AG09309 (cell line): ENCODE measurements around the gene SPRR2E.
"Not testable (repeated sequence)": the region's sequence is repeated elsewhere in the genome, so short reads cannot be mapped to it uniquely, and the experiment has no call there.

Source experiments
- DNase-seq: peaks from one replicate; pipeline ENCODE4 v3.0.0-alpha.2; 2010; ENCODE audit warnings: low read depth
- H3K4me3 ChIP-seq: 2 replicates; pipeline ENCODE4 v1.5.1; 2011; ENCODE audit warnings: mild to moderate bottlenecking, low read depth, low read length, moderate library complexity; ENCODE audit not compliant: control insufficient read depth
- TF ChIP-seq, protein P1 (sequence below): IDR thresholded peaks from 2 replicates; pipeline ENCODE4 v1.5.1; 2011; ENCODE audit warnings: mild to moderate bottlenecking, low read depth, low read length, inconsistent platforms; ENCODE audit not compliant: insufficient read depth, control insufficient read depth; ENCODE audit errors: missing control alignments

Gene SPRR2E

DNA sequence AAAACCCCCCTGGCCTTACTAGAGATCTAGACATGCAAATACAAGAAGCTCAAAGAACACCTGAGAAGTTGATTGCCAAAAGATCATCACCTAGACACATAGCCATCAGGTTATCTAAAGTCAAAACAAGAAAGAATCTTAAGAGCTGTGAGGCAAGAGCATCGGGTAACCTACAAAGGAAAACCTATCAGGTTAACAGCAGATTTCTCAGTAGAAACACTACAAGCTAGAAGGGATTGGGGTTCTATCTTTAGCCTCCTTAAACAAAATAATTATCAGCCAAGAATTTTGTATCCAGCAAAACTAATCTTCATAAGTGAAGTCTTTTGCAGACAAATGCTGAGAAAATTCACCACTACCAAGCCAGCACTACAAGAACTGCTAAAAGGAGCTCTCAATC is 31.2 kb upstream of the SPRR2E start:
- TF ChIP-seq, protein P1, sequence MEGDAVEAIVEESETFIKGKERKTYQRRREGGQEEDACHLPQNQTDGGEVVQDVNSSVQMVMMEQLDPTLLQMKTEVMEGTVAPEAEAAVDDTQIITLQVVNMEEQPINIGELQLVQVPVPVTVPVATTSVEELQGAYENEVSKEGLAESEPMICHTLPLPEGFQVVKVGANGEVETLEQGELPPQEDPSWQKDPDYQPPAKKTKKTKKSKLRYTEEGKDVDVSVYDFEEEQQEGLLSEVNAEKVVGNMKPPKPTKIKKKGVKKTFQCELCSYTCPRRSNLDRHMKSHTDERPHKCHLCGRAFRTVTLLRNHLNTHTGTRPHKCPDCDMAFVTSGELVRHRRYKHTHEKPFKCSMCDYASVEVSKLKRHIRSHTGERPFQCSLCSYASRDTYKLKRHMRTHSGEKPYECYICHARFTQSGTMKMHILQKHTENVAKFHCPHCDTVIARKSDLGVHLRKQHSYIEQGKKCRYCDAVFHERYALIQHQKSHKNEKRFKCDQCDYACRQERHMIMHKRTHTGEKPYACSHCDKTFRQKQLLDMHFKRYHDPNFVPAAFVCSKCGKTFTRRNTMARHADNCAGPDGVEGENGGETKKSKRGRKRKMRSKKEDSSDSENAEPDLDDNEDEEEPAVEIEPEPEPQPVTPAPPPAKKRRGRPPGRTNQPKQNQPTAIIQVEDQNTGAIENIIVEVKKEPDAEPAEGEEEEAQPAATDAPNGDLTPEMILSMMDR = no peak
- no peak overlapping the region for H3K4me3 ChIP-seq
- DNase-seq = no peak

DNA sequence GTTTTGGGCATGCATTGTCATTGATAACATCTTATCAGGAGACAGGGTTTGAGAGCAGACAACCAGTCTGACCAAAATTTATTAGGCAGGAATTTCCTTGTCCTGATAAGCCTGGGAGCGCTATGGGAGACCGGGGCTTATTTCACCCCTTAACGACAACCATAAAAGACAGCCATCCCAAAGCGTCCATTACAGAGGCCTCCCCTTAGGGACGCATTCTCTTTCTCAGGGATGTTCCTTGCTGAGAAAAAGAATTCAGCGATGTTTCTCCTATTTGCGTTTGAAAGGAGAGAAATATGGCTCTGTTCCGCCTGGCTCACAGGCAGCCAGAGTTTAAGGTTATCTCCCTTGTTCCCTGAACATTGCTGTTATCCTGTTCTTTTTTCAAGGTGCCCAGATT is 29.5 kb upstream of the SPRR2E start:
- DNase-seq, H3K4me3 ChIP-seq: not testable (repeated sequence)

DNA sequence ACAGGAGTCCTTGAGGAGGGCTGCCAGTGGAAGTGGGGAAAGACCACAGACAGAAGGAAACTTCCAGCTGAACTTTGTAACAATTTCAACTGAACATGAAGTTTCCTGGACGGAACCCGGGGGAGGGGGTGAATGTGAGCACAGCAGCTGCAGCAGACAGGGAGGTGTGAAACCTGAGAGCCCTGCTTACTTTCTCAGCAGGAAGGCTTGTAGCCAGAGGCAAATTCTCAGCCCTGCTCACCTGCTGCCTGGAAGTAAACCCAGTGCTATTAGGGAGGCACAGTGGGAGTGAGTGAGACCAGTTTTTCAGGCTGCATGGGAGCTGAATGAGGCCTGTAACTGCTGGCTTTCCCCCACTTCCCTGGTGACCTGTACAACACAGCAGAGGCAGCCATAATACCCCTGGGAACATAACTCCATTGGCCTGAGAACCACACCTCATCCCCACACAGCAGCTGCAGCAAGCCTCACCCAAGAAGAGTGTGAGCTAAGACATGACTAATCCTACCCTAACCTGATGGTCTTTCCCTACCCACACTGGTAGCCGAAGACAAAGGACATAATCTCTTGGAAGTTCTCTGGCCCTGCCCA is 28.6 kb upstream of the SPRR2E start:
- TF ChIP-seq, protein P1 = no peak
- H3K4me3 ChIP-seq = no peak overlapping the region
- no peak for DNase-seq

DNA sequence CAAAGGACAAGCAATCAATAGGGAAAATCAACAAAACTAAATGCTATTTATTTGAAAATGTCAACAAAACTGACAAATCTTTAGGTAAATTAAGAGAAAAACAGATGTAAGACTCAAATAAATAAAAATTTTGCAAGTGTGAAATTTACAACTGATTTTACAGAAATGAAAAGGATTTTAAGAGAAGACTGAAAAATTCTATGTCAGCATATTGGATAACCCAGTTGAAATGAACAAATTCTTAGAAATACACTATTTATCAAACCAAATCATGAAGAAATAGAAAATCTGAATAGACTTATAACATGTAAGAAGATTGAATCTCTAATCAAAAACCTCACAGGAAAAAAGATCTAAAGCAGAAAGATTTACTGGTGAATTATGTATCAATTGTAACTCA is 26.6 kb upstream of the SPRR2E start:
- H3K4me3 ChIP-seq = no peak overlapping the region
- TF ChIP-seq, protein P1 = no peak
- DNase-seq = no peak

DNA sequence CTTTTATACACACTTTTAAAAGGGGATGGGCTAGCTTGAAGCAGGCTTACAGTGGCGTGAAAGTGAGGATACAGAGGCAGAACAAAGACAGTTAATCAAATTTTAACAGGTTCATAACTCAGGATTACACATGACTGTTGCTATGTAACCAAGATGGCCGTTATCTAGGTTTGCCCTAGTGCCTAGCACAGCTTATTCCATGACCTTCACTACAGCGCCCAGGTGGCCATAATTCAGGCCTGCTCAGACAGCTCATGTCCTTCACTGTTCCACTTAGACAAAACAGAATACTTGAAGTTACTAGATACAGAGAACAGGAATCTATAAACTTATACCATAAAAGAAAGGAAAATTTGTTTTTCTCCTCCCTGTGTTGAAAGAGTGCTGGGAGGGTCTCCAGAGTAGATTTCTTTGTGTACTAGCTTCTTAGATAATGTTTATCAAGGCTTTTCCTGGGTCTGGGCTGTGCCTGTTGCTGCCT is 25.2 kb upstream of the SPRR2E start:
- H3K4me3 ChIP-seq = no peak overlapping the region
- TF ChIP-seq, protein P1 = no peak
- DNase-seq = no peak

DNA sequence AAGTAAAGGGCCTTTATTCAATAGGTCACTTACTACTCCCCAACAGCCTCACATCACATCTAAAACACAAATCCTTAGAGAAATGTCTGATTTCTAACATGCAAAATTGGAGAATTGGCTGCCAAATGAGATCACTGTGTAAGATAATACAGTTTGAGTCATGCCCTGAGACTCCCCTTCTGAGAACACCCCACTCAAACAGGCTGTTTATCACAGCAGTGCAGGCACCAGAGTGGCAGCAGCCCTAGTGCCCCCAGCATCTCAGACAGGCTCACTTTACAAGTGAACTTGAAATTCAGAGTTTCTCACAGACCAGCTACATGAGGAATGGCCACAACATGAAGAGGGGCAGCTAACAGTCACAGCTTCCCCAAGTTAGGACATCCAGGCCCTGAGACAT is 20.9 kb upstream of the SPRR2E start:
- not testable (repeated sequence) for DNase-seq, H3K4me3 ChIP-seq

DNA sequence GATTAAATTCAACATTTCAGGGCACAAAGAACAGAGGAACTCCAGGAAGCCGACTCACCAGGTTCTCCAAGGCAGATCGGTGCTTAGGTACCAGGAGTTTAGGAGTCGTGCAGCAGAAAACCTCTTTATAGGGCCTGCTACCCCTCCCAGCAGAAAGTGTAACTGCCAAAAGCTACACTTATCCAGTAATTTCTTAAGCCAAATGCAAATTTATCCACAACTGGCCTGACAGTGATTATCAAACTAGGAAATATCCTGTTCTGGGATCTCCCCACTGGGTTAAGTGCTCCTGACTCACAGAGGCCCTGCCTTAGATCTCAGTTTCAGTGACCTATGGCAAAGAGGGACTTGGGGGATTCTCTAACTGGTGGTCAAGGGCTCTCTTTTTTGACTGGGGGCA is 19.1 kb upstream of the SPRR2E start, which contains the start of gene SPRR2F:
Gene SPRR2F, minus strand, starts transcription at position 101 of the 400 bp plus-strand sequence. CDS start 783 bp downstream, outside the sequence.
- no peak within 1 kb of the TSS for H3K4me3 ChIP-seq
- TF ChIP-seq, protein P1 = no peak

DNA sequence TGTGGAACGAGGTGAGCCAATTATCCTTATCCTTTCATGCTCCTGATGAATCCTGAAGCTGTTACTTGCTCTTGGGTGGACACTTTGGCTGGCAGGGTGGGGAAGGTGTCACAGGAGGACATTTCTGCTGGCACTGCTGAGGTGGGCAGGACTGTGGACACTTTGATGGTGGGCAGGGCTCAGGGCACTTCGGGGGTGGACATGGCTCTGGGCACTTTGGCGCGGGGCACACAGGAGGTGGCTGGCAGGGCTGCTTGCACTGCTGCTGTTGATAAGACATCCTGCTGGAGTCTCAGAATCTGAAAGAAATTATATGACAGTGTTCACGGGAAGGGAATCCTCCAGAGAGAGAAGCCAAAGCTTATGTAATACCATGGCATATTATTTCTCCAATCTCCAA is 18.1 kb upstream of the SPRR2E start:
- H3K4me3 ChIP-seq, DNase-seq: not testable (repeated sequence)

More for the DNA sequence above, 19.1 kb upstream of the SPRR2E start, which contains the start of gene SPRR2F:
- DNase-seq = no peak
